Effector memory CD4-positive, alpha-beta T cell (primary cell): Measurements from ENCODE around the gene BPIFB1.

Experiments
- DNase-seq, 3 donors: peaks; one replicate each; pipeline ENCODE4 v3.0.0-alpha.2; 2020
- H3K27ac ChIP-seq: 2 replicates; pipeline ENCODE4 v1.7.0; 2013; ENCODE audit warnings: mild to moderate bottlenecking, low read length, moderate library complexity; ENCODE audit not compliant: insufficient read depth, poor library complexity, severe bottlenecking
- H3K27me3 ChIP-seq: replicated peaks from 2 replicates; pipeline ENCODE4 v1.7.0; 2013; ENCODE audit warnings: mild to moderate bottlenecking, low read length; ENCODE audit not compliant: insufficient read depth, control insufficient read depth, poor library complexity, severe bottlenecking
- H3K36me3 ChIP-seq: 2 replicates; pipeline ENCODE4 v1.7.0; 2013; ENCODE audit warnings: mild to moderate bottlenecking, low read length, moderate library complexity; ENCODE audit not compliant: control insufficient read depth, insufficient read depth
- H3K4me1 ChIP-seq: 2 replicates; pipeline ENCODE4 v1.7.0; 2013; ENCODE audit warnings: low read length, mild to moderate bottlenecking; ENCODE audit not compliant: control insufficient read depth, insufficient read depth, poor library complexity, severe bottlenecking
- H3K4me3 ChIP-seq: 2 replicates; pipeline ENCODE4 v1.7.0; 2013; ENCODE audit warnings: low read length, low read depth, mild to moderate bottlenecking; ENCODE audit not compliant: insufficient read depth, poor library complexity, severe bottlenecking
- H3K9me3 ChIP-seq: 2 replicates; pipeline ENCODE4 v1.7.0; 2013; ENCODE audit warnings: mild to moderate bottlenecking, low read length, moderate library complexity; ENCODE audit not compliant: control insufficient read depth
- total RNA-seq, 3 donors: gene quantifications; one replicate each; lab custom pipeline; 2026; lab: John Stamatoyannopoulos, UW

The BPIFB1 gene
- 0 reads per million in 3 donors for total RNA-seq

DNA sequence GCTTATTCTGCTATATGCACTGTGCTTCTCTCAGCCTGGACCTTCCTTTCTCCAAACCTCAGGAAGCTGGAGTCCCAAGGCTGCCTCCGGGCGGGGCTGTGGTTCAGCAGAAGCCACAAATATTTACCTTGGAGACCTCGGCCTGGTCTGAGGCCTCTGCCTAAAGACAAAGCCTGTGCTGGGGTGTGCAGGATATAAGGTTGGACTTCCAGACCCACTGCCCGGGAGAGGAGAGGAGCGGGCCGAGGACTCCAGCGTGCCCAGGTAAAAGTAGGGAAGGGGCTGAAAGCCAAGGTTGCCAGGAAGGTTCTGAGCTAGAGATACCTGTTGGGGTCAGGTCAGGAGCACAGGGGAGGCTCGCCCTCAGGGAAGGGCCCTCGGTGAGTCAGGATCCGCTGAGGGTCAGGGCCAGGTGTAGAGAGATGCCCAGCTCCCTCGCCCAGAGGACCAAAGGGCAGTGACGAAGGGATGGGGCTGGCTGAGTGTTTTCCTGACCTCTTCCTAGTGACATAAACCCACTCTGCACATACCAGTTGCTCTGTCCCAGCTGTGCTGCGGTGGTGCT lies at the start of gene BPIFB1:
BPIFB1 (plus strand) TSS at position 224 of the 565 bp plus-strand sequence. CDS start 2,860 bp downstream, outside the sequence.
- Histone ChIP-seq H3K9me3 (no peaks in the 10 kb centered on the region), H3K36me3 (no peaks in the 10 kb centered on the region), H3K4me1 (no peaks in the 10 kb centered on the region), H3K27ac (no peak within 1 kb of the TSS), H3K27me3 (no peaks in the 10 kb centered on the region), H3K4me3 (no peak within 1 kb of the TSS)
- no peak for DNase-seq

- Histone ChIP-seq H3K4me1 (no peaks in the 10 kb centered on the region), H3K36me3 (no peaks in the 10 kb centered on the region), H3K9me3 (no peaks in the 10 kb centered on the region), H3K27ac (no peak overlapping the region), H3K4me3 (no peak overlapping the region), H3K27me3 (no peaks in the 10 kb centered on the region)
- DNase-seq, result no peak
These were observed 49.0 kb upstream of the BPIFB1 start for GRCh38 chr20:33234050-33234449.

- H3K4me3 ChIP-seq, result no peak within 1 kb of the TSS
- H3K9me3 ChIP-seq, result no peaks in the 10 kb centered on the region
- H3K27me3 ChIP-seq, result no peaks in the 10 kb centered on the region
- no peaks in the 10 kb centered on the region for H3K4me1 ChIP-seq
- H3K36me3 ChIP-seq, result no peaks in the 10 kb centered on the region
- no peak within 1 kb of the TSS for H3K27ac ChIP-seq
- no peak for DNase-seq
These were observed 47.3 kb upstream of the BPIFB1 start, which contains the start of gene BPIFA1 for GRCh38 chr20:33235696-33236095. Gene BPIFA1 (plus strand): TSS chr20:33235996. CDS start chr20:33237712, 1,716 bp downstream.

DNA sequence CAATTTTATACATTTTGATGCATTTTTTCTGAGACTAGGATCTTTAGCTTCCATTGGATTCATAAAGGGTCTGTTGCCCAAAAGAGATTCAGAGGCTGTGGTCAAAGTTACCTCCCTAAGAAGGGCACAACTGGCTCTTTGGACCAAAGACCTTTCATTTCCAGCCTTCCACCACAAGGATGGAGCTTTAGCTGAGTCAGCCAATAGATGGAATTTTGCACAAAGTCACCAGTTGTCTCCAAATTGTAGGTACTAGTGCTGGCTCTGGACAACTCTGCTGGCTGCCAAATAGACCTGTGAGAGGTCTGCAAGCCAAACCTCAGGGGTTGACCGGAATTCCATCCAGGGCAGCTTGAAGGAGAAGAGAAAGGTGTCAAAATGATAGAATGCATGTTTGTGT lies 46.7 kb upstream of the BPIFB1 start:
- H3K9me3 ChIP-seq, result no peaks in the 10 kb centered on the region
- no peaks in the 10 kb centered on the region for H3K36me3 ChIP-seq
- DNase-seq, result no peak
- H3K27ac ChIP-seq, result no peak overlapping the region
- H3K4me3 ChIP-seq, result no peak overlapping the region
- H3K27me3 ChIP-seq, result no peaks in the 10 kb centered on the region
- H3K4me1 ChIP-seq, result no peaks in the 10 kb centered on the region

GRCh38 chr20:33237989-33238388 lies 45.0 kb upstream of the BPIFB1 start:
- Histone ChIP-seq H3K4me3 (no peak overlapping the region), H3K9me3 (no peaks in the 10 kb centered on the region), H3K4me1 (no peaks in the 10 kb centered on the region), H3K27ac (no peak overlapping the region), H3K36me3 (no peaks in the 10 kb centered on the region), H3K27me3 (no peaks in the 10 kb centered on the region)
- no peak for DNase-seq

GRCh38 chr20:33239418-33239817 lies 43.6 kb upstream of the BPIFB1 start:
- H3K36me3 ChIP-seq, result no peaks in the 10 kb centered on the region
- H3K4me3 ChIP-seq, result no peak overlapping the region
- H3K9me3 ChIP-seq, result no peaks in the 10 kb centered on the region
- H3K27me3 ChIP-seq, result no peaks in the 10 kb centered on the region
- no peak overlapping the region for H3K27ac ChIP-seq
- DNase-seq, result no peak
- H3K4me1 ChIP-seq, result no peaks in the 10 kb centered on the region

DNA sequence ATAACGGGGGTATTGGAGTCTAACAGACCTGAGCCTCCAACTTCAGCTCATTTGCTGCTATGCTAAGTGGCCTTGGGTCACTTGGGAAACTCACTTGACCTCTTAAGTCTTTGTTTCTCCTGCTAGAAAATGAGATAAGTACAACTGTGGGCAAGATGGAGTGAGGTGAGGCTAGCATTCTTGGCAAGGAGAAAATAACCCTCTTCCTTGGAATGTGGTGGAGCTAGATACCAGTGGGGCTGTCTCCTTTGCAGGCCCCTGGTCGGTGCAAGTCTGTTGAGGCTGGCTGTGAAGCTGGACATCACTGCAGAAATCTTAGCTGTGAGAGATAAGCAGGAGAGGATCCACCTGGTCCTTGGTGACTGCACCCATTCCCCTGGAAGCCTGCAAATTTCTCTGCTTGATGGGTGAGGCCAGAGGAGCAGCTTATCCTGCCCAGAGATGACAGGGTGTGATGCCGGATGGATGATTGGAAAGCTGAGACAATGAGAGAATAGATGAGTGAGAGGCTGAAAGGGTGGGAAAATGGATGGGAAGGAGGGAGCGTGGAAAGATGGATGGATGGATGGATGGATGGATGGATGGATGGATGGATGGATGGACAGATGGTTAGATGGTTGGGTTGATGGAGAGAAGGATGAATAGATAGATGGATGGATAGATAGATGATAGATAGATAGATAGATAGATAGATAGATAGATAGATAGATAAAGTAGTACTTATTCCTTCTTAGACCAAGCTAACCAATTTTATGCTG lies 42.9 kb upstream of the BPIFB1 start:
- no peaks in the 10 kb centered on the region for H3K9me3 ChIP-seq
- DNase-seq, result no peak
- no peak overlapping the region for H3K4me3 ChIP-seq
- H3K4me1 ChIP-seq, result no peaks in the 10 kb centered on the region
- H3K36me3 ChIP-seq, result no peaks in the 10 kb centered on the region
- no peaks in the 10 kb centered on the region for H3K27me3 ChIP-seq
- no peak overlapping the region for H3K27ac ChIP-seq

- no peak overlapping the region for H3K4me3 ChIP-seq
- no peaks in the 10 kb centered on the region for H3K27me3 ChIP-seq
- DNase-seq, result no peak
These were observed 42.1 kb upstream of the BPIFB1 start for GRCh38 chr20:33240923-33241322.

GRCh38 chr20:33242319-33243100 lies 40.5 kb upstream of the BPIFB1 start:
- H3K27me3 ChIP-seq, result no peaks in the 10 kb centered on the region
- no peak for DNase-seq

More at GRCh38 chr20:33240923-33241322, 42.1 kb upstream of the BPIFB1 start:
- Histone ChIP-seq H3K4me1 (no peaks in the 10 kb centered on the region), H3K9me3 (no peaks in the 10 kb centered on the region), H3K36me3 (no peaks in the 10 kb centered on the region), H3K27ac (no peak overlapping the region)

DNA sequence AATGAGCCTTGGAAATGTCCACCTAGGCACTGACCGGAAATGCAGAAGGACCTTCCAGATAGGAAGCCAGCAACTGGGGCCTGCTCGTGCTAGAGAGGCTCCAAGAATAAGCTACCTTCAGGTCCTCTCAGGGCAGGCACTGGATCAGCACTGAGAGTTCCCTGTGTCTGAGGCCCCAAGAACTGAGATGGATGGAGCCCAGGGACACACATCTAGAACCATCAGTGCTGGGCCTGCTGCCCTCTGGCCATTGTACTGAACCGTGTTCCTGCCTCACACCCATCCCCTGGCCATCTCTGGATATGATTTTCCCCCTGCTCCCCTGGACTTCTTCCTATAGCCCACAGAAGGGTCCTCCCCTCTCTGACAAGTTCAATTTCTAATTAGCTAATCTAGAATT lies 36.9 kb upstream of the BPIFB1 start:
- Histone ChIP-seq H3K27me3 (no peaks in the 10 kb centered on the region), H3K27ac (no peak overlapping the region)

More at GRCh38 chr20:33242319-33243100, 40.5 kb upstream of the BPIFB1 start:
- Histone ChIP-seq H3K36me3 (no peaks in the 10 kb centered on the region), H3K27ac (no peak overlapping the region), H3K9me3 (no peaks in the 10 kb centered on the region), H3K4me1 (no peaks in the 10 kb centered on the region), H3K4me3 (no peak overlapping the region)

More for the DNA sequence above, 36.9 kb upstream of the BPIFB1 start:
- Histone ChIP-seq H3K36me3 (no peaks in the 10 kb centered on the region), H3K4me3 (no peak overlapping the region), H3K9me3 (no peaks in the 10 kb centered on the region), H3K4me1 (no peaks in the 10 kb centered on the region)
- no peak for DNase-seq
